ENCODE measurements around the gene OTOG. TPM values are rescaled to one million over a fixed set of nuclear protein-coding genes. Genes with fewer than 3 reads are reported as not detected.

The OTOG gene
- total RNA-seq, 1 donor from 2014 or later: not detected

DNA sequence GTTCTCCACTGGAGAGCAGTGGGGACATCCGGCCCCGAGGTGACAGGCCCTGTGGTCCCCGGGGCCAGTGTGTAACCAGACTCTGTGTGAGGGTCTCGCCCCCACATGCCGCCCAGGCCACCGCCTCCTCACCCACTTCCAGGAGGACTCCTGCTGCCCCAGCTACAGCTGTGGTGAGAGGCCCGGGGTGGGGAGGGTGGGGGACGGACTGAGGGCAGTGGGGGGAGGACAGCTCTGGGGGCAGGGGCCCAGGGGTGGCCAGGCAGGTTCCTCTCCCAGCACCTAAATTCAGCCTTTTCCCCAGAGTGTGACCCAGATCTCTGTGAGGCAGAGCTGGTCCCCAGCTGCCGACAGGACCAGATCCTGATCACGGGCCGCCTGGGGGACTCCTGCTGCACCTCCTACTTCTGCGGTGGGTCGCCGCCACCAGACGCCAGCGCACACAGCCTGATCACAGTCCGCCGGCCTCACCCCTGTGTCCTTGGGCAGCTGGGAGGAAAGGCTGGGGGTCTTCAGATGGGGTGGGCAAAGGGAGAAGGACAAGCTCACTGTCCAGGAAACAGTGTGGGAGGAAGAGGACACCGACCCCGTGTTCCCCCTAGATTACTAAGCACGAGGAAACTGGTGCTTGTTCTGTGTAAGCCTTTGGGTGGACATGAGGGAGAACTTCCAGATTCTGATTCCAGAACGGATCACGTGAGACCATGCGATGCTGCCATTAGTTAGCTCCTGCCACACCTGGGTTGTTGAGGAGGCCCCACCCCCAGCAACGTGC lies 87.9 kb downstream of the OTOG start:
- no peak for DNase-seq

DNA sequence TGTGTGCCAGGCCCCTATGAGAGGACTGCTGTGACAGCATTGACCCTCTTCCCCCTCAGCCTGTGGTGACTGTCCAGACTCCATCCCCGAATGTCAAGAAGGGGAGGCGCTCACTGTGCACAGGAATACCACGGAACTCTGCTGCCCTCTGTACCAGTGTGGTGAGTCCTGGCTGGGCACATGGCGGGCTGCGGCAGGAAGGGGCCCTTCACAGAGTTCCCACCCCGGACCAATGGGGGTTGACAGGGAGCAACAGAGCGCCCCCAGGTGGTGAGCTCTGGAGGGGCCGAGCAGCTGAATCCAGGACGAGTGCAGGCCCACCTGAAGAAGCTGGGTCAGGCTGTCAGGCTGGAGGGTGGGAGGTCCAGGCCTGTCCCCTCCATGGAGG lies 88.5 kb downstream of the OTOG start:
- DNase-seq: no peak

DNA sequence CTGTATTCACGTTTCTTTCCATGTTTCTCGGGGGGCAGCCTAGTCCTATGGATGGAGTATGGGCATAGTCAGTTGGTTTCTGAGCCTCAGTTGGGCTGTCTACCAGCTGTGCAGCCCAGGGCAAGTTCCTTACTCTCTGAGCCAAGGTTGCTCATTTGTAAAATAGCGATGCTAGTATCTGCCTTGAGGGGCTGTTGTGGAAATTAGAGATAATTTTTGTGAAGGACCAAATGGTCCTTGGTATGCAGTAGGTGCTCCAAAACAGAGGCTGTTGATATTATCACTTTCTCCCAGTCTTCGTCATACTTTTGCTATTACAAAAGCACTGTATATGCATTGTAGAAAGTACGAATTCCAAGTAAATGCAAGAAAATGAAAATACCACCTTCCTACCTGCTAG lies 89.7 kb downstream of the OTOG start:
- no peak for DNase-seq

DNA sequence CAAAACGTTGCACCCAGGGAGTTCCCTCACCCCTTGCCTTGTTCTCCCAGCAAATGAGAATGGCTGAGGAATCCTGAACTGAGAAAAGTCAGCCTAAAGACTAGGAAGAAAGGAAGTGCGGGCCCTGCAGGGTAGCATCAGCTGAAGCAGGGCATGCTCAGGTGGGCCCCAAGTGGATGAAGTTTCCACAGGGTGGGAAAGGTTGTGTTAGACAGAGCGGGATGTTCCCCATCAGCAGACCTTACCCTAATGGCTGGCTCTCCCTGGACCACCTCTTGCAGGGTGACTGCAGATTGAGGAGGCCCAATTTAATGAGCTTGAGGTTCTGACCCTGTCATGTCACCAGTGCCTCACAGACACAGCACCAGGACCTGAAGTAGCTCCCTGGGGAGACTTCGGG lies 90.8 kb downstream of the OTOG start:
- no peak for DNase-seq

DNA sequence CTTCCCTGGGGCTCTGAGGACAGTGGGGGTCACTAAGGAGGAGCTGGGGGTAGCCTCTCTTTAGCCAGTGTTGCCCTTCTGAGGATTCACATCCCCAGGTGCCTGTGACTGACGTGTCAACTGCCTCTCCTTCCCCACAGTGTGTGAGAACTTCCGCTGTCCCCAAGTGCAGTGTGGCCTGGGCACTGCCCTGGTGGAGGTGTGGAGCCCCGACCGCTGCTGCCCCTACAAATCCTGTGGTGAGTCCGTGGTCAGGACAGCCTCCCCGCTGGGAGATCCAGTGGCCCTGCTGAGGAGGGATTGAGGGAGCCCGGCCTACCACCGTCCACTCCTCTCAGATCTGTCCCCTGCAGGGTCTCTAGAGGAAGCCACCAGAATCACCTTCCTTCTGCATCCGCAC lies 91.3 kb downstream of the OTOG start:
- no peak for DNase-seq

DNA sequence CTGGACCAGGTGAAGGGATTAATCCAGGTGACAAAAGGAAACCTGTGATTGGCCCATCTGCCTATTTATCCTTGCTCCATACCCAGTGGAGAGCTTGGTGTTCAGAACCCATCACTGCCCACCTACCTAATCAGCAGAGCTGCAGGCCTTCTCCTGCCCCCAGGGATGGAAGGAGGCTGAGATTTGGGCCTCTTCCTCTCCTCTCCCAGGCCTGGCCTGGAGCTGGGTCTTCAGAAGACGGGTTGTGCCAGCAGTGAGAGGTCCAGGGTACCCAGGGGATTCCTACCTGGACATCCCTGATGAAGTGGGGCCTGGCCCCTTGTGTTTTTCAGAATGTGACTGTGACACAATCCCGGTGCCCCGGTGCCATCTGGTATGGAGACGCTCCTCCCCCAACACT lies 92.0 kb downstream of the OTOG start:
- DNase-seq: no peak

DNA sequence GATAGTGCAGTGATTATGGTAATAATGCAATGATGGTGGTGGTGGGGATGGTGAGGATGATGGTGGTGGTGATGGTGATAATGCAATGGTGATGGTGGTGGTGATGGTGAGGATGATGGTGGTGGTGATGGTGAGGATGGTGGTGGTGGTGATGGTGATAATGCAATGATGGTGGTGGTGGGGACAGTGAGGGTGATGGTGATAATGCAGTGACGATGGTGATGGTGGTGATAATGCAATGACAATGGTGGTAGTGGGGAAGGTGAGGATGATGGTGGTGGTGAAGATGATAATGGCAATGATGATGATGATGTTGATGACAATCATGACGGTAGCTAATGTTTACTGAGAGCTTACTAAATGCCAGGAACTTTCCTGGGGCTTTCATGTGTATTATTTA lies 92.7 kb downstream of the OTOG start:
- no peak for DNase-seq

DNA sequence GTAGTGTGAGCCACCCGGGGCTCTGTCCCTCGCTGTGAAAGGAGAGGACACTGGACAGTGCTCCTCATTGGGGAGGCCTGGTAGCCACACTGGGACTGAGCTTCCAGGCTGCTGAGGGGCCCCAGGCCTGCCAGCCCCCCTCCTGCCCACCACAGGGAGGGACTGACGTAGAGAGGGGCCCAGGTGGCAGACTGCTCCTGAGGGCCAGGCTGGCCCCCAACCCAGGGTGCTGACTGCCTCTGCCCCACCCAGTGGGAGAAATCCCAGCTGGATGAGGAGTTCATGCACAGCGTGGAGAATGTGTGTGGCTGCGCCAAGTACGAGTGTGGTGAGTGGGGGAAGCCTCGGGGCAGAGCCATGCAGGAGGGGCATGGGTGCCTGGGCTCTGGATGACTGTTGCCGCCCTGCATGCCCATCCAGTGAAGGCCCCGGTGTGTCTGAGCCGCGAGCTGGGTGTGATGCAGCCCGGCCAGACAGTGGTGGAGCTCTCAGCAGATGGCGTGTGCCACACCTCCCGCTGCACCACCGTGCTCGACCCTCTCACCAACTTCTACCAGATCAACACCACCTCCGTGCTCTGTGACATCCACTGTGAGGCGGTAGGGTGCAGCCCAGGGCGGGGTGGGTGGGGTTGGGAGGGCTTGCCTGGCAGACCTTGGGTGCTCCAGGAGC lies 93.6 kb downstream of the OTOG start:
- no peak for DNase-seq

DNA sequence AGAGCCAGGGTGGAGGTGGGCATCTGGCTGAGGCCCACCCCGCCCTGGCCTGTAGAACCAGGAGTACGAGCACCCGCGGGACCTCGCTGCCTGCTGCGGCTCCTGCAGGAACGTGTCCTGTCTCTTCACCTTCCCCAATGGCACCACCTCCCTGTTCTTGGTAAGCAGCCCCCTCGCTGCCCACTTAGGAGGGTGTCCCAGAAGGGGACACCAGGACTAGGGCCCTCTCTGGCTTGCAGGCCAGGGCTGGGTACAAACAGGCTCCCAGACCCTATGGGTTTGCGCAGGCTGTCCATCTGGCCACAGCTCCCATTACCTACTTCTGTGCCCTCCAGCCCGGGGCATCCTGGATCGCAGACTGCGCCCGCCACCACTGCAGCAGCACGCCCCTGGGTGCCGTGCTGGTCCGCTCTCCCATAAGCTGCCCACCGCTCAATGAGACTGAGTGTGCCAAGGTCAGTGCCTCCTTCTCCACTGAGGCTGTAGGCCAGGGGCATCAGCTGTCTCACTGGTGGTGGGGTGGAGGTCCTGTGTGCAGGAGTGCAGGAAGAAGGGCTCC lies 94.8 kb downstream of the OTOG start:
- no peak for DNase-seq

DNA sequence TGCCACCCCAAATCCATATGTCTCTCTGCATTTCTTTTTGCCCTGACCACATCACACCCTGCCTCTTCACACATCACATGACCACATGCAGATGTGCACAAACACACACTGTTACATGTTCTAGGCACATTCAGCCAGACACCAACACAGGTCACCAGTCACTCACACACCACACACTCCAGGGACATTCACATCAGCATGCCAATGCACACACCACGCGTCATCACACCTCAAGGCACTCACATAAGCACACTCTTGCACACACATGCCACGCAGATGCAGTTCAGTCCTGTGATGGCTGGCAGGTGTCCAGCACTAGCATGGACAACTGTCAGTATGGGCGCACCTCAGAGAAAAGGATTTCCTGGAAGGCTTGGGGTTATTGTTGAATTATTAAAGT lies 95.3 kb downstream of the OTOG start:
- DNase-seq: no peak

DNA sequence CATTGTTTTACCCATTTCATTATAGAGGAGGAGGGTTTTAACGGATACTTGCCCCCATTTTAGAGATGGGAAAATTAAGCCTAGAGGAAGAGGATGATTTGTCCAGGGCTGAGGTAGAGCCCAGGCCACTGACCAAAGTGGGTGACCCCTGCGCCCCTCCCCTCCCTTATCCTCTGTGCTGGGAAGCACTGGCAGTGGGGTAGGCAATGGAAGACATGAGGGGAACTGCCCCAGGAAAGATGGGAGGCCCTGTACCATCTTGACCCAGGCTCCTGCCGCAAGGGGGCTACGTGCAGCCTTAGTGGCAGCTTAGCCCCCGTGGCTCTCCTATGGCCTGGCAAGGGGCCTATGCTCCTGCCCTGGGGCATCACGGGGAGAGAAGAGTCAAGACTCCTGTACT lies 95.9 kb downstream of the OTOG start:
- no peak for DNase-seq

DNA sequence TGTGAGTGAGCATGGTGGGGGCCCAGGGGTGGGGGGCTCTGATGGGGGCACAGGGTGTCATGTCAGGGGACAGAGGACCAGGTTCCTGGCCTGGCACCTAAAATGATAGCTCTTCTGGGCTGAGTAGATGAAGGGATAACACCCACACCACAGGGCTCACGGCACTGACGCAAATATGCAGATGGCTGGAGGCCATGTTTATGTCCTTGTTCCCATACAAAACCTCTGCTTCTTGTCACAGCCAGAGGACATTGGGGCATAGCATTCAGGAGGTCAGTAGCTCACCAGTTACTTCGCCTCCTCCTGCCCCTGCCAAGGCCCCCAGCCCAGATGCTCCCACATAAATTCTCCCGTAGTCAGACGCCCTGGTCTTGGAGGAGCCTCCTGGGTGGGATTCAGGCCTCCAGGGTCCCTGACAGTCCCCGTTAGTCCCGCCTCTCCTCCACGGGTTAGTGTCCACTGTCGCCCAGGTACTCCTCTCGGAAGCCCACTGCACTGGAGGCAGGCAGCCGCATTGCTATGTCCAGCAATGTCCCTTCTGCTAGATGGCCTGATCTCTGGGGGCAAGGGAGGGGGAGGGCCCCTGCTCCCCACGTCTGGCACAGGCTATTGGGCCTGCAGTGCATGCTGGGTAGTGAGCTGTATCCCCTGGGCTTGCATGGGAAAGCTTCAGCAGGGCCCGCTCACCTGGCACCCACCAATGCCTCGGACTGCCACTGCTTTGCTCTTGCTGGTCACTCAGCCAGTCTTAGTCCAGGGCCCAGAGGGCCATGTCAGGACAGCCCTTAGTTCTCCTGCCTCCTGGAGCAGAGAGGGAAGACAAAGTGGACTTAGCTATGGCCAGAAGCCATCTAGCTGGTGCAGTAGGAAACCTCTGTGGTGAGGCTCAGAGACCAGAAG lies 96.7 kb downstream of the OTOG start:
- no peak for DNase-seq

DNA sequence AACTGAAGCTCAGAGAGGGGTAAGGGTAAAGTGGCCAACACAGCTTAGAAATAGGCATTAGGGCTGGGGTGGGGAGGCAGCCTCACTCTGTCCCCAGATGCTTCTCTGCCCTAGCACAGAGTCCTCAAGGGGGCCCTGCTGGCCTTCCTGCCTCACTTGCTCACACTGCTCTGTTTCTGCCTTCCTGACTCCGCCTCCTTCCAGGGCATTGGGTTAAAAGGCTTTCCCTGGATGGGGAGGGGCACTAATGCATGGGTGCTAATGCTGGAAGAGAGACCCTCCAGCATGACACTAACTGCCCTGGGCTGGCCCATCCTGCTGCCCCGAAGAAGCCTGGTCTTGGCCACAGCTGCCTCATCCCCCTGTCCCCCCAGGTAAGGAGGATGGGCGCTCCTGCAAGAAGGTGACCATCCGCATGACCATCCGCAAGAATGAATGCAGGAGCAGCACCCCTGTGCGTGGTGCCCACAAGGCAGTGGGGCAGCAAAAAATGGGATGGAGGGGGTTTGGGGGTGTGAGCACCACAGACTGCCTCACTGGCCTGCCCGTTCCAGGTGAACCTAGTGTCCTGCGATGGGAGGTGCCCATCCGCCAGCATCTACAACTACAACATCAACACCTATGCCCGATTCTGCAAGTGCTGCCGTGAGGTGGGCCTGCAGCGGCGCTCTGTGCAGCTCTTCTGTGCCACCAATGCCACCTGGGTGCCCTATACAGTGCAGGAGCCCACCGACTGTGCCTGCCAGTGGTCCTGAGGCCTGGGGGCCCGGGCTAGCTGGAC lies 98.3 kb downstream of the OTOG start:
- no peak for DNase-seq

DNA sequence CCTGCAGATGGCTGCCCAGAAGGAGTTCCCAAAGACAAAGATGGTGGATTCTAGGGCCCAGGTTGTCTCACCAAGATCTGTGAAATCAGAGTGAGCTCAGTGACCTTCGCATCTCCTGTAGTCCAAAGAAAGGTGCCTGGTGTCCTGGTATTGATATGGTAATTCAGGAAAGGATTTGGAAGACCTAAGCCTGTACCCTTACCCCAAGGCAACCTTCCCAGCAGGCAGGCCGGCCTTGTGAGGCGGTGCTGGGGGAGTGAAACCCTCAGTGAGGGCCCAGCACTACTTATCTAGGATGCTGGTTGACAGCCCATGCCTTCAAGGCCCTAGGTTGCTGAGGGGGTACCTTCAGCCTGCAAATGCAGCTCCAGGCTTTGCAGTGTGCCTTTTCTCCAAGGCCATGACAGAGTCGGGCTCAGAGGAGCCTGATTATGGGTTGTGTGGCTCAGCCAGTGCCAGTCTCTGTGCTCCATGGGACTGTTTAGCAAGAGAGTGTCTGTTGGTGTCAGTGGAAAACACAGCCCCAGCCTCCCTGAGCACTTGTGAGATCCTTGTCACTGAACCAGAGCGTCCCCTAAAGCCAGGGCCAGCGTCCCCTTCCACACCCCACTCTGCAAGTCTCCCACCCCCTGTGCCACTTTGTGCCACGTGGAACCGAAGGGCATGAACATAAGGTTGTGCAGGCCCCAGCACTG lies 99.5 kb downstream of the OTOG start:
- DNase-seq: no peak

DNA sequence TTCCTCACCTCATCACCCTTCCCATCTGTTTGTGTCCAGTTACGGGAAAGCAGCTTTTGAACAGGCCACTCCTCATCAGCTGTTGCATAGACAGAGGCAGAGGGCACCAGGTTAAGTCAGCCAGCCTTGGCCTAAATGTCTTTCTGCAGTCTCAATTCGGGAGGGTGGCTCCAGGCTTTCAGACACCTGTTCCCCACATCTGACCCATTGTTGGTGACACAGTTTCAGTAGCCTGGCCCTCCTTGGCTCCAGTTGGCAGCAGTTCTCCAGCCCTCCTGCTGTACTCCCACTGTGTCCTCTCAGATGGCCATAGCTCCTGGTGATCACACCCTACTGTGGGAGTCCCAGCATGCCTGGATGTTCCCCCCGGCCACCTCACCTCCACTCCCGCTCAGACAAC lies 101.5 kb downstream of the OTOG start:
- DNase-seq: no peak

DNA sequence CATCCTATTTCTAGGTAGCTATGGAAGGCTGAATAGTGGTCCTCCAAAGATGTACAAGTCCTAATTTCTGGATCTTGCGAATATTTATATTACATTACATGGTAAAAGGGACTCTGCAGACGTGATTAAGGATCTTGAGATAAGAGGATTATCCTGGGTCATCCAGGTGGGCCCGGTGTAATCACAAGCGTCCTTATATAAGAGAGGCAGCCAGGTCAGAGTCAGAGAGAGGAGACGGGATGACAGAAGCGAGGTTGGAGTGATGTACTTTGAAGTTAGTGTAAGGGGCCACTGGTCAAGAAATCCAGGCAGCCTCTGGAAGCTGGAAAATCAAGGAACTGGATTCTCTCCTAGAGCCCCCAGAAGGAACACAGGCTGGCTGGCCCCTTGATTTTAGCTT lies 102.2 kb downstream of the OTOG start:
- no peak for DNase-seq

DNA sequence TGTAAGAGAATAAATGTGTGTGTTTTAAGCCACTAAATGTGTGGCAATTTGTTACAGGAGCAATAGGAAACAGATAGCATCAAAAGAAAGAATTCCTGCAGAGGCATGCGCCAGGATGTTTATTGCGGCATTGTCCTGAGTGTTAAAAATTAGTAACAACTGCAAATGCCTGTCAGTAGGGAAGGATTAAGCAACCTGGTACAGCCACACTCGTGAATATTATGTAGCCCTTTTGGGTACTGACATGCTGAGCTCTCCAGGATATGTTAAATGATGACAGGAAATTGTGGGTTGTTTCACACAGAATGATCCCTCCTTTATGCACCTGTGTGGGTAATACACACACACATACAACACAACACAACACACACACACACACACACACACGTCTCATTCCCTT lies 102.6 kb downstream of the OTOG start:
- DNase-seq: no peak

DNA sequence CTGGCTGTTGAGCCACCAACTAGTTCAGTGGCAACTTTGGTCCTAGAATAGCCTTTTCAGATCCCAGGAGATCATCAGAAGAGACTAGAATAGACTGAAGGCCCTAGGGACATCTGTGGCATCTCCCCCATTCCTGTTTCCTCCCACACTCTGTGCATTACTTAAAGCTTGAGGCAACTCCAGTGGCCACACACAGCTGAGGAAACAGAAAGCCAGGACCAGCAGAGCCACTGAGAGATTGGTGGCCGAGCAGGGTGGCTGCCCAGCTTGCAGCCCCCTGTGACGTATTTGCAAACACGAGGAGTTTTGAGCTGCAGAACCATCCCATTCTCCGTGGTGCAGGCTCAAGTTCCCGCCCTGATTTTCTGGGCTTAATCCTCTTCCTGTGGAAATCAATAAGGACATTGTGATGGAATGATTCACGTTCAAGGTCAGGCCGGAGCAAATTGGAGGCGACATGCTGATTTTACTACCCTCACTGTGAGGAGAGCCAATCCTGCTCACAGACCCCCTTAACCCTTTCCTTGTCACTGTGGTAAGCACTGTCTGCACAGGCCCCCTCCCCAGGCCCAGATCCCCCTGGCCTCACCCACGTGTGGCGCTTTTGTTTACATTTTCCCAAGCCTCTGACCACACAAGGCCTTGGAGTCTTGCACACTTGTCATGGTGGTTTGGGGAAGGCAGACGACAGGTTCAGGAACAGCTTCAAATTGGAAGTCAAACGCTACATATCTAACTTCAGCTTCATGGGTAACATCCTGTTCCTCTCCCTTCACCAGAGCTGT lies 103.3 kb downstream of the OTOG start:
- no peak for DNase-seq

DNA sequence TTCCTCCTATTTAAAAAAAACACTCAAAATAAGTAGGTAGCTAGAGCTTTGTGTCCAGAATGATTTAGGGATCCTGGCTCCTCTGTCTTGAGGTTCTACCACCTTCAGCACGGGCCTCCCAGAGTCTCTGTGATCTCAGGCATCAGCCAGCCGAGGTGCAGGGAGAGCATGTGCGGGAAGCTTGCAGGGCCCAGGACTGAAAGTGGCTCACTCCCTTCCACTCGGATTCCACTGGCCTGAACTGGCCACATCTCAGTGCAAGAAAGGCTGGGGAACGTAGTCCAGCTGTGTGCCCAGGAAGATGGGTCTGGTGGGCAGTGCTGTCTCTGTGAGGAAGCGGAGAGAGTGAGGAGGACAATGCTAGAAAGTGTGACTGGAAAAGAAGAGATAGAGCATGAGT lies 104.0 kb downstream of the OTOG start:
- DNase-seq: no peak

DNA sequence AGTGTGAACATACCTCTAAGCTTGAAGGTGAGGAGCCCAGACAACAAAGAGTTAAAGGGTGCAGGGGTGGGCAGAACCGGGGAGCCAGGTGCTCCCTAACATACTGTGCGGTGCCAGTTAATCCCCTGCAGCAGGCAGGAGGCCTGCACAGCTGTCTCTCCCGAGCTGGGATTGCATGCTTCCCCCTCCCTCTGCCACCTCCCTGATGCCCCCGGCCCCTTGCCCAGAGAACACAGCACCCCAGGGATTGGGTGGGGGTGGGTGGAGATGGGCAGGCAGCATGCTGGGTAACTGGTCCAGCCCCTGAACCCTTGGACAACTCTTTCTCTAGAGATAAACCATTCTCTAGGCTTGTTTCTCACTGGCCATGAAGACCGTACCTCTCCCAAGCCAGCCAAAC lies 104.6 kb downstream of the OTOG start:
- DNase-seq: no peak

DNA sequence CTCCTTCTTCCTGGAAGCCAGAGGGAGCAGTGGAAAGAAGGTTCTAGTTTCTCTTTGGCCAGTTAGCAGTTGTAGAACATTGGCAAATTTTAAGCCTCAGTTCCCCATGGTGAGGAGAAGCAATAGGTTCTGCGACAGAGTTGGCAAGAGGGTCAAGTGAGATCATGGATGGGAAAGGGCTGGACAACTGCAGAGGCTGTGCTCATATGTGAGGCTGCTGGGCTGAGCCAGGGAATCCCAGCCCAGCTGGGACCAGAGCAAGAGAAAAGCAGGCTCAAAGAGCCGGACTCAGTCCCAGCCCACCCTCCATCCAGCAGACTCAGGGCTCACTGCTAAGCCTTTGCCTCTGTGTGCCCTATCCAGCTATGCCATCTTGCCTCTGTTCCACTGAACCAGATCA lies 105.5 kb downstream of the OTOG start:
- DNase-seq: no peak
